Measurements from ENCODE around the gene TTLL13. TPM values are rescaled to one million over a fixed set of nuclear protein-coding genes. Genes with fewer than 3 reads are reported as not detected.

Gene TTLL13
- total RNA-seq, 4 donors from 2014 or later: not detected

GRCh38 chr15:90208356-90208755, 41.0 kb upstream of the TTLL13 start:
- DNase-seq: no peak

GRCh38 chr15:90209591-90209990, 39.8 kb upstream of the TTLL13 start:
- DNase-seq: no peak
- Histone ChIP-seq H3K27ac (peak overlapping the region in 3 of 4 donors; percentile 44 to 99 (median 84)), H3K9me3 (no peaks in the 10 kb centered on the region), H3K36me3 (peaks cover 0 to 46% (median 0%) of the 10 kb centered on the region in 3 donors), H3K4me1 (peaks cover 13 to 59% (median 20%) of the 10 kb centered on the region in 4 donors), H3K4me3 (no peak overlapping the region), H3K27me3 (no peaks in the 10 kb centered on the region)
- no peak for TF ChIP-seq POLR2A (IDR thresholded peaks at IDR 0.05)
- TF ChIP-seq CTCF (IDR thresholded peaks at IDR 0.05): no peak

More at GRCh38 chr15:90208356-90208755, 41.0 kb upstream of the TTLL13 start:
- peaks cover 10 to 51% (median 20%) of the 10 kb centered on the region in 4 donors for H3K4me1 ChIP-seq
- H3K9me3 ChIP-seq: no peaks in the 10 kb centered on the region
- H3K27me3 ChIP-seq: no peaks in the 10 kb centered on the region
- peaks cover 0 to 46% (median 0%) of the 10 kb centered on the region in 3 donors for H3K36me3 ChIP-seq
- H3K4me3 ChIP-seq: no peak overlapping the region
- no peak overlapping the region for H3K27ac ChIP-seq
- TF ChIP-seq CTCF (IDR thresholded peaks at IDR 0.05) (no peak), POLR2A (IDR thresholded peaks at IDR 0.05) (no peak)

GRCh38 chr15:90210593-90210992, 38.8 kb upstream of the TTLL13 start:
- H3K4me1 ChIP-seq: peaks cover 13 to 64% (median 20%) of the 10 kb centered on the region in 4 donors
- H3K4me3 ChIP-seq: no peak overlapping the region
- H3K27ac ChIP-seq: peak overlapping the region; percentile 17 to 99 (median 90)
- peaks cover 0 to 37% (median 0%) of the 10 kb centered on the region in 3 donors for H3K36me3 ChIP-seq
- no peaks in the 10 kb centered on the region for H3K27me3 ChIP-seq
- no peak for TF ChIP-seq POLR2A (IDR thresholded peaks at IDR 0.05)
- no peak for TF ChIP-seq CTCF (IDR thresholded peaks at IDR 0.05)
- H3K9me3 ChIP-seq: no peaks in the 10 kb centered on the region
- DNase-seq: no peak

- no peak for TF ChIP-seq CTCF (IDR thresholded peaks at IDR 0.05)
- TF ChIP-seq POLR2A (IDR thresholded peaks at IDR 0.05): no peak
- H3K36me3 ChIP-seq: peaks cover 0 to 33% (median 0%) of the 10 kb centered on the region in 3 donors
- H3K4me1 ChIP-seq: peaks cover 13 to 60% (median 20%) of the 10 kb centered on the region in 4 donors
- DNase-seq: no peak
- H3K4me3 ChIP-seq: peak overlapping the region in 1 of 4 donors; percentile 45
- H3K9me3 ChIP-seq: no peaks in the 10 kb centered on the region
- peak overlapping the region; percentile 78 to 99 (median 90) for H3K27ac ChIP-seq
- no peaks in the 10 kb centered on the region for H3K27me3 ChIP-seq
These were observed 38.3 kb upstream of the TTLL13 start for GRCh38 chr15:90211009-90211408.

- Histone ChIP-seq H3K27ac (peak overlapping the region; percentile 78 to 99 (median 90)), H3K4me3 (peak overlapping the region in 2 of 4 donors; percentile 20 to 45), H3K9me3 (no peaks in the 10 kb centered on the region), H3K36me3 (peaks cover 0 to 28% (median 0%) of the 10 kb centered on the region in 3 donors), H3K27me3 (no peaks in the 10 kb centered on the region), H3K4me1 (peaks cover 13 to 60% (median 20%) of the 10 kb centered on the region in 4 donors)
- peak; percentile 52 to 91 (median 90) for DNase-seq
- TF ChIP-seq CTCF (IDR thresholded peaks at IDR 0.05) (no peak), POLR2A (IDR thresholded peaks at IDR 0.05) (peak; percentile 44 to 77)
These were observed 37.8 kb upstream of the TTLL13 start for GRCh38 chr15:90211440-90212143.
